Spleen (tissue), 7 donors: ENCODE results near the gene RET.

ENCODE experiments used
- CTCF ChIP-seq, 11 experiments: fragments of 200-600 bp in 7 of 11; fragments of 450-650 bp in 4 of 11; sonication (generic) in 4 of 11; IDR thresholded peaks in 8 of 11; conservative IDR thresholded peaks in 3 of 11; 1 replicate in 7 of 11; 2 replicates in 4 of 11; pipeline versions ENCODE4 v1.4.0 to v1.8.0; 2016 to 2021; ENCODE audit warnings: antibody characterized with exemption in 11 of 11, inconsistent platforms in 4 of 11, mild to moderate bottlenecking in 1 of 11
- POLR2A ChIP-seq, 3 donors: fragments of 450-650 bp; IDR thresholded peaks; one replicate each; pipeline ENCODE4 v1.5.1; 2017; ENCODE audit warnings: antibody characterized with exemption in 3 of 3, mild to moderate bottlenecking in 1 of 3
- POLR2AphosphoS5 ChIP-seq, 3 donors: sonication (generic); formaldehyde crosslinking; IDR thresholded peaks; one replicate each; pipeline ENCODE4 v1.5.1; 2017; ENCODE audit warnings: antibody characterized with exemption in 3 of 3
- donor health status: DM: no; HTN: no; CAD: no; lungs with moderate emphysema.
- donor health status: DM: no; HTN: no; CAD: no.
- donor health status: DM: no; HTN: no; CAD: no.

- TF ChIP-seq CTCF (IDR thresholded peaks at IDR 0.05 in 8 of 11, conservative IDR thresholded peaks at IDR 0.05 in 3 of 11), result no peak
- TF ChIP-seq POLR2A (IDR thresholded peaks at IDR 0.05), result no peak
- TF ChIP-seq POLR2AphosphoS5 (IDR thresholded peaks at IDR 0.05), result no peak
Measured at GRCh38 chr10:43123361-43124093, 46.7 kb downstream of the RET start.
